Bronchial epithelial cell (primary cell): ENCODE results near the gene ERVK3-1. TPM values are rescaled to one million over a fixed set of nuclear protein-coding genes. Genes with fewer than 3 reads are reported as not detected.
"Not testable (repeated sequence)": the region's sequence is repeated elsewhere in the genome, so short reads cannot be mapped to it uniquely, and the experiment has no call there.

Experiments used
- DNase-seq: peaks from one replicate; pipeline ENCODE4 v3.0.0-alpha.2; 2010; ENCODE audit warnings: low read depth
- FAIRE-seq: peaks from 2 replicates; lab custom pipeline; 2011; peaks lifted over from hg19 to GRCh38; lab: Jason Lieb, UNC
- H3K27me3 ChIP-seq: 2 replicates; pipeline ENCODE4 v1.5.1; 2011; ENCODE audit warnings: low read length; ENCODE audit not compliant: control insufficient read depth, insufficient read depth
- H3K36me3 ChIP-seq: 2 replicates; pipeline ENCODE4 v1.5.1; 2011; ENCODE audit warnings: low read length; ENCODE audit not compliant: control insufficient read depth, insufficient read depth
- H3K4me3 ChIP-seq: 2 replicates; pipeline ENCODE4 v1.5.1; 2011; ENCODE audit warnings: mild to moderate bottlenecking, low read depth, low read length, control low read depth
- total RNA-seq: library from RNA; depleted of rRNA; stranded (reverse); fragments of >200 nt; gene quantifications from 2 replicates; pipeline ENCODE4 v1.2.1, GENCODE V29; 2014
- TF ChIP-seq, protein P1 (sequence below): IDR thresholded peaks from 2 replicates; pipeline ENCODE4 v1.5.1; 2011; ENCODE audit warnings: mild to moderate bottlenecking, moderate library complexity, low read length, control low read depth, inconsistent platforms; ENCODE audit not compliant: insufficient read depth, severe bottlenecking

ERVK3-1 gene, protein sequence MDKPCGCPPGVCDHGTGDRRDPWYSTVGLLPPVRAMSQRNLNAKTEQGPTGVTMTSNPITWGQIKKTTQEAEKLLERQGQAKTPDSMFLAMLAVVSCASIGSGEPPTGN
- 50.7 and 59.2 TPM in 2 replicates for total RNA-seq

- Histone ChIP-seq H3K4me3 (peak within 1 kb of the TSS; percentile 97), H3K36me3 (peaks cover 2% of the 10 kb centered on the region), H3K27me3 (no peaks in the 10 kb centered on the region)
- TF ChIP-seq, protein P1, sequence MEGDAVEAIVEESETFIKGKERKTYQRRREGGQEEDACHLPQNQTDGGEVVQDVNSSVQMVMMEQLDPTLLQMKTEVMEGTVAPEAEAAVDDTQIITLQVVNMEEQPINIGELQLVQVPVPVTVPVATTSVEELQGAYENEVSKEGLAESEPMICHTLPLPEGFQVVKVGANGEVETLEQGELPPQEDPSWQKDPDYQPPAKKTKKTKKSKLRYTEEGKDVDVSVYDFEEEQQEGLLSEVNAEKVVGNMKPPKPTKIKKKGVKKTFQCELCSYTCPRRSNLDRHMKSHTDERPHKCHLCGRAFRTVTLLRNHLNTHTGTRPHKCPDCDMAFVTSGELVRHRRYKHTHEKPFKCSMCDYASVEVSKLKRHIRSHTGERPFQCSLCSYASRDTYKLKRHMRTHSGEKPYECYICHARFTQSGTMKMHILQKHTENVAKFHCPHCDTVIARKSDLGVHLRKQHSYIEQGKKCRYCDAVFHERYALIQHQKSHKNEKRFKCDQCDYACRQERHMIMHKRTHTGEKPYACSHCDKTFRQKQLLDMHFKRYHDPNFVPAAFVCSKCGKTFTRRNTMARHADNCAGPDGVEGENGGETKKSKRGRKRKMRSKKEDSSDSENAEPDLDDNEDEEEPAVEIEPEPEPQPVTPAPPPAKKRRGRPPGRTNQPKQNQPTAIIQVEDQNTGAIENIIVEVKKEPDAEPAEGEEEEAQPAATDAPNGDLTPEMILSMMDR = no peak
- no peak for FAIRE-seq
- DNase-seq = peak; percentile 90
Observed at GRCh38 chr19:58305065-58305931, at the start of gene ERVK3-1. Gene ERVK3-1 (plus strand): TSS chr19:58305377. CDS start chr19:58312169, 6,792 bp downstream.

DNA sequence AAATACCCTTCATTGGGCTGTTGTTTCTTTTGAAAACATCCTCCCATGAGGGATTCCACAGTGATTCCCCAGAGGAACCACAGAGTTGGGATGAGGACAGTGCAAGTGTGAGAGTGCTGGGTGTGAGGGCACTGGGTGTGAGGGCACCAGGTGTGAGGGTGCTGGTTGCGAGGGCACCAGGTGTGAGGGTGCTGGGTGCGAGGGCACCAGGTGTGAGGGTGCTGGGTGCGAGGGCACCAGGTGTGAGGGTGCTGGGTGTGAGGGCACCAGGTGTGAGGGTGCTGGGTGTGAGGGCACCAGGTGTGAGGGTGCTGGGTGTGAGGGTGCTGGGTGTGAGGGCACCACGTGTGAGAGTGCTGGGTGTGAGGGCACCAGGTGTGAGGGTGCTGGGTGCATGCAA lies 46.9 kb upstream of the ERVK3-1 start:
- not testable (repeated sequence) for H3K4me3 ChIP-seq, FAIRE-seq, H3K27me3 ChIP-seq, DNase-seq
- H3K36me3 ChIP-seq = peaks cover 15% of the 10 kb centered on the region

GRCh38 chr19:58261600-58261967 lies 43.6 kb upstream of the ERVK3-1 start:
- DNase-seq = no peak
- TF ChIP-seq, protein P1 = no peak
- peak; percentile 76 for FAIRE-seq
- H3K4me3 ChIP-seq = no peak overlapping the region
- H3K36me3 ChIP-seq = peaks cover 6% of the 10 kb centered on the region
- no peaks in the 10 kb centered on the region for H3K27me3 ChIP-seq

GRCh38 chr19:58261968-58262921 lies 42.9 kb upstream of the ERVK3-1 start:
- FAIRE-seq (no peak), DNase-seq (no peak)
- H3K36me3 ChIP-seq = peaks cover 6% of the 10 kb centered on the region

GRCh38 chr19:58262922-58263296 lies 42.3 kb upstream of the ERVK3-1 start:
- Histone ChIP-seq H3K4me3 (no peak overlapping the region), H3K36me3 (peaks cover 4% of the 10 kb centered on the region), H3K27me3 (no peaks in the 10 kb centered on the region)
- DNase-seq (no peak), FAIRE-seq (no peak)
- TF ChIP-seq, protein P1 = no peak

More at GRCh38 chr19:58261968-58262921, 42.9 kb upstream of the ERVK3-1 start:
- TF ChIP-seq, protein P1 = no peak
- Histone ChIP-seq H3K4me3 (no peak overlapping the region), H3K27me3 (no peaks in the 10 kb centered on the region)
